Endothelial cell of umbilical vein (primary cell): Measurements from ENCODE around the gene LDB3. TPM values are rescaled to one million over a fixed set of nuclear protein-coding genes. Genes with fewer than 3 reads are reported as not detected.

ENCODE experiments used
- BruUV-seq: library from RNA; stranded (reverse); fragments of 400-500 nt; replicated peaks from 2 replicates; lab custom pipeline; 2021; lab: Mats Ljungman, UMichigan
- CTCF ChIA-PET: fragments of 300-600, 350-600 bp; sonication (Branson Sonifier 250); formaldehyde crosslinking; loops from one replicate; lab custom pipeline; 2021; ENCODE audit warnings: antibody characterized with exemption, inconsistent platforms; lab: Charles Lee
- POLR2A ChIA-PET: fragments of 300-600, 350-600 bp; sonication (Branson Sonifier 250); formaldehyde crosslinking; loops from one replicate; lab custom pipeline; 2021; ENCODE audit warnings: antibody characterized with exemption, inconsistent platforms; lab: Charles Lee
- DNase-seq: peaks from one replicate; pipeline ENCODE4 v3.0.0-alpha.2; 2011; ENCODE audit warnings: low read depth, low spot score
- FAIRE-seq: peaks from 2 replicates; lab custom pipeline; 2011; peaks lifted over from hg19 to GRCh38; lab: Jason Lieb, UNC
- H2AFZ ChIP-seq: 2 replicates; pipeline ENCODE4 v1.6.0; 2012; ENCODE audit warnings: low read depth, low read length, control low read depth, inconsistent platforms
- H3K27ac ChIP-seq: 2 replicates; pipeline ENCODE4 v1.5.1; 2011; ENCODE audit warnings: low read depth, mild to moderate bottlenecking, control low read depth, low read length, moderate library complexity; ENCODE audit not compliant: insufficient read depth
- H3K27me3 ChIP-seq, 2 experiments: 2 replicates each; pipeline versions ENCODE4 v1.6.0 to v1.6.1; 2011; ENCODE audit warnings: low read length in 2 of 2, mixed read lengths in 1 of 2; ENCODE audit not compliant: control insufficient read depth in 2 of 2, insufficient read depth in 2 of 2
- H3K36me3 ChIP-seq, 2 experiments: 2 replicates in 1 of 2; 3 replicates in 1 of 2; pipeline ENCODE4 v1.5.1; 2011; ENCODE audit warnings: low read length in 2 of 2, mild to moderate bottlenecking in 1 of 2, moderate library complexity in 1 of 2; ENCODE audit not compliant: control insufficient read depth in 2 of 2, insufficient read depth in 2 of 2; ENCODE audit errors: extremely low read depth in 1 of 2
- H3K4me1 ChIP-seq: 3 replicates; pipeline ENCODE4 v1.5.1; 2011; ENCODE audit warnings: mild to moderate bottlenecking, low read length; ENCODE audit not compliant: control insufficient read depth, insufficient read depth; ENCODE audit errors: extremely low read depth
- H3K4me2 ChIP-seq: 2 replicates; pipeline ENCODE4 v1.6.1; 2011; ENCODE audit warnings: low read length, control low read depth, mixed read lengths; ENCODE audit not compliant: insufficient read depth
- H3K4me3 ChIP-seq, 3 experiments: fragments of 200-600 bp in 1 of 3; sonication (generic), shearing (Covaris generic) in 1 of 3; replicated peaks in 1 of 3; 2 replicates each; pipeline ENCODE4 v1.5.1; 2011 to 2016; ENCODE audit warnings: control low read depth in 3 of 3, low read length in 3 of 3, mild to moderate bottlenecking in 2 of 3, inconsistent platforms in 1 of 3, low read depth in 1 of 3, moderate library complexity in 1 of 3; ENCODE audit not compliant: insufficient read depth in 1 of 3
- H3K79me2 ChIP-seq: 2 replicates; pipeline ENCODE4 v1.6.0; 2012; ENCODE audit warnings: low read length, inconsistent platforms; ENCODE audit not compliant: control insufficient read depth, insufficient read depth
- H3K9ac ChIP-seq: replicated peaks from 2 replicates; pipeline ENCODE3; 2011; ENCODE audit warnings: low read length, control low read depth; ENCODE audit not compliant: insufficient read depth; ENCODE audit errors: extremely low read depth
- H3K9me1 ChIP-seq: replicated peaks from 3 replicates; pipeline ENCODE4 v1.6.0; 2011; ENCODE audit warnings: mild to moderate bottlenecking, low read length; ENCODE audit not compliant: control insufficient read depth, insufficient read depth; ENCODE audit errors: extremely low read depth
- H3K9me3 ChIP-seq: replicated peaks from 2 replicates; pipeline ENCODE4 v1.5.1; 2012; ENCODE audit warnings: low read length, inconsistent platforms; ENCODE audit not compliant: control insufficient read depth, insufficient read depth
- H4K20me1 ChIP-seq: replicated peaks from 2 replicates; pipeline ENCODE3; 2011; ENCODE audit warnings: mild to moderate bottlenecking, low read length; ENCODE audit not compliant: control insufficient read depth, insufficient read depth; ENCODE audit errors: extremely low read depth
- EZH2 ChIP-seq: IDR thresholded peaks from 2 replicates; pipeline ENCODE4 v1.6.1; 2012; ENCODE audit warnings: borderline replicate concordance, low read depth, mild to moderate bottlenecking, moderate library complexity, low read length, inconsistent platforms; ENCODE audit not compliant: severe bottlenecking
- FOS ChIP-seq: IDR thresholded peaks from 2 replicates; pipeline ENCODE4 v1.6.1; 2011; ENCODE audit warnings: mild to moderate bottlenecking, low read length, moderate library complexity, borderline replicate concordance; ENCODE audit not compliant: insufficient read depth
- JUN ChIP-seq: IDR thresholded peaks from 2 replicates; pipeline ENCODE4 v1.6.1; 2011; ENCODE audit warnings: borderline replicate concordance, low read depth; ENCODE audit not compliant: insufficient read length, insufficient read depth
- MYC ChIP-seq: IDR thresholded peaks from one replicate; pipeline ENCODE4 v1.6.1; 2011; ENCODE audit warnings: mild to moderate bottlenecking, low read depth, low read length
- POLR2A ChIP-seq: IDR thresholded peaks from 2 replicates; pipeline ENCODE4 v1.6.1; 2012; ENCODE audit warnings: low read depth, mild to moderate bottlenecking, control low read depth, low read length
- dilution Hi-C: fragments of 300-500 bp; cut with MboI; formaldehyde crosslinking; loops from one replicate; pipeline ENCODE4 v1.15.0; 2019; ENCODE audit warnings: low sequenced_read_pairs; ENCODE audit not compliant: extremely low pct_ligation_motif_present
- intact Hi-C: fragments of 100-400 bp; cut with micrococcal nuclease; formaldehyde crosslinking; loops from one replicate; pipeline ENCODE4 v1.10.0; 2022
- polyA plus RNA-seq, 4 experiments: library from polyadenylated mRNA; depleted of rRNA in 3 of 4; stranded (reverse) in 3 of 4; unstranded in 1 of 4; fragments of >200 nt; gene quantifications; 2 replicates each; pipeline versions ENCODE4 v1.2.1 to v1.2.3, GENCODE V29; 2011 to 2012; ENCODE audit warnings: missing spikeins in 1 of 4
- total RNA-seq: library from RNA; stranded (reverse); gene quantifications from 2 replicates; pipeline ENCODE4 v1.2.3, GENCODE V29; 2021
- TF ChIP-seq, protein P1 (sequence below): IDR thresholded peaks from 2 replicates; pipeline ENCODE4 v1.6.1; 2011; ENCODE audit not compliant: insufficient read depth, insufficient read length

Gene LDB3
- total and polyA plus RNA-seq, 2 donors (not counting 3 experiments of a cell fraction or from before 2014, with no cell fraction given): not detected

DNA sequence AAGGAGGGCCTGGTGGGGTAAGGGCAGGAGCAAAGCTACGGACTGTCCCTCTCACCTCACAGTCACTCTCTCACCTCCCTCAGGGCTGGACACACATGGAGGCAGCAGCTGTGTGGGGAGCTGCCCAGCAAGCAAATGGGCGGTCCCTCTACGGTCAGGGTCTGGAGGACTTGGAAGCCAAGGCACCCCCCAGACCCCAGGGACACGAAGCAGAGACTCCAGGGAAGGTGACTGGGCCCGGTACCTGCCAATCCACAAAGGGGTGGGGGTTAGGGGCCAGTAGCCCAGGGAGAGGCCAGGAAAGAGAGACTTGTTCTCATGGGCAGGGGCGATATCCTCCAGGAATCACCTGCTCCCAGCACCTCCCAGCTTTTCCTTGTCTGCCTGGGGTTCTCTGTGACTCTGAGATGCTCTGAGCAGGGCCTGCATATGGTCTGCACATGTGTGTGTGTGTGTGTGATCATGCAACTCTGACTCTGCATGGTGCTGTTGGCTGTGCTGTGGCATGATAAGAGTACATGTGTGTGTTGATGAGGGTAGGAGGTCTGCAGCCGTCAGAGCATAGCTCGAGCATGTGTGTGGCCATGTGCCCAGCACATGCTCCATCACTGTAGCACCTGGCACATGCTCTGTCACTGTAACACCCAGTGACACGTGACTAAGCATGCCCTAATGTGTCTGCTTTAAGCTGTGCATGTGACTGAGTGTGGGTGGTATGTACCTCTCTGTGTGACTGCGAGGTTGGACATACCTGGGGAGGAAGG lies 4.6 kb upstream of the LDB3 start:
- H3K9me3 ChIP-seq: no peaks in the 10 kb centered on the region
- no peaks in the 10 kb centered on the region for H3K36me3 ChIP-seq
- FAIRE-seq: no peak
- H3K27me3 ChIP-seq: no peaks in the 10 kb centered on the region
- H3K9me1 ChIP-seq: no peaks in the 10 kb centered on the region
- DNase-seq: no peak
- TF ChIP-seq, protein P1, sequence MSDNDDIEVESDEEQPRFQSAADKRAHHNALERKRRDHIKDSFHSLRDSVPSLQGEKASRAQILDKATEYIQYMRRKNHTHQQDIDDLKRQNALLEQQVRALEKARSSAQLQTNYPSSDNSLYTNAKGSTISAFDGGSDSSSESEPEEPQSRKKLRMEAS: peak; percentile 56
- TF ChIP-seq FOS: no peak
- dilution Hi-C loops: no loop called here
- H3K9ac ChIP-seq: no peak overlapping the region
- POLR2A ChIA-PET: interaction anchor here (0.6 kb wide), 1 partner anchor 26 kb away, joined by 4 read pairs; no protein-coding TSS in a partner anchor
- intact Hi-C loops: no loop called here
- no peak overlapping the region for H3K27ac ChIP-seq
- H3K79me2 ChIP-seq: no peaks in the 10 kb centered on the region
- H3K4me2 ChIP-seq: no peak overlapping the region
- no peak overlapping the region for H3K4me3 ChIP-seq
- no peaks in the 10 kb centered on the region for H4K20me1 ChIP-seq
- BruUV-seq: no TSS peak
- no peaks in the 10 kb centered on the region for H3K4me1 ChIP-seq
- H2AFZ ChIP-seq: no peak overlapping the region
- CTCF ChIA-PET: interaction anchor here (0.6 to 1.2 kb wide), 2 partner anchors 21 to 127 kb away, joined by 3 read pairs; no protein-coding TSS in a partner anchor

DNA sequence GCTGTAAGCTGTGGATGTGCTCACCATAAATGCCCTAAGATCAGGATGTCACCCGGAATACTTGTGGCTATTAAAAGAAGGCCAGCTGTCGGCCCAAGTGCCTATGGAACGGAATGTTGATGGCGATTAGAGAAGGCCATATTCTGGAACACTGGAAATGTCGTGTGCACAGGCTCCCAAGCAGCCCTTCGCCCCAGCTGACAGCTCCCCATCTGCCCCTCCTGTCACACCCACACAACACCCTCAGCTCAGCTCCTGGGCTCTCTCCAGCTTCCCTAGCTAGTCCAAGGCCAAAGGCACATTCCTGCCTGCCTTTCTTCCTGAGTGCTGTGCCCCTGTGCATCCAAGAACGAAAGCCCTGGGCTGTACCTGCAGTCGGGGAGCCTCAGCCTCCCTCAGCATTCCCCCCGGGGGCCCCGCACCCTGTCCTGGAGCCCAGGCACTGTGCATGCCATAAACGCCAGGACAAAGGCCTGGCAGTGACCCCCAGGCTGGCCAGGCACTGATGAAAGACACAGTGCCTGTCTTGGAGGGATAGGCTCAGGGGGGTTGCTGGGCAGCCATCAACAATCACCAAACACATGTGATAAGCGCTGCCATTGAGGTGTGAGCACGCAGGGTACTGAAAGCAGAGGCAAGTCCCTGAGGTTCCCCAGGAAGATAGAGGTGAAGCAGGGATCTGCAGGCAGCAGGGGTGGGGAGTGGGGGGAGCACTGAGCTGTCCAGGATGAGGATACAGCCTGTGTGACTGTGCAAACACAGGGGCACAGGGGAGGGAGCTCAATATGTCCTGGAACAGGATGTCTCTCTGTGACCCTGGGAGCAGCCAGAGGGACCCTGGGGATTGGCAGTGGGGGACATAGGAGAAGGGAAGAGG lies 3.7 kb upstream of the LDB3 start:
- H3K9ac ChIP-seq: no peak overlapping the region
- FAIRE-seq (no peak), DNase-seq (no peak)
- no peaks in the 10 kb centered on the region for H4K20me1 ChIP-seq
- no peaks in the 10 kb centered on the region for H3K9me3 ChIP-seq
- BruUV-seq: no TSS peak
- H3K9me1 ChIP-seq: no peaks in the 10 kb centered on the region
- intact Hi-C loops: no loop called here
- H2AFZ ChIP-seq: no peak overlapping the region
- no peak overlapping the region for H3K4me3 ChIP-seq
- H3K4me2 ChIP-seq: no peak overlapping the region
- CTCF ChIA-PET: interaction anchor here (0.6 to 1.2 kb wide), 2 partner anchors 29 to 127 kb away, joined by 3 read pairs; no protein-coding TSS in a partner anchor
- H3K79me2 ChIP-seq: no peaks in the 10 kb centered on the region
- no peaks in the 10 kb centered on the region for H3K4me1 ChIP-seq
- no peaks in the 10 kb centered on the region for H3K27me3 ChIP-seq
- no peak overlapping the region for H3K27ac ChIP-seq
- POLR2A ChIA-PET: interaction anchor here (0.6 kb wide), 1 partner anchor 27 kb away, joined by 4 read pairs; no protein-coding TSS in a partner anchor
- dilution Hi-C loops: no loop called here
- H3K36me3 ChIP-seq: no peaks in the 10 kb centered on the region
- TF ChIP-seq MYC (no peak), EZH2 (no peak), POLR2A (no peak), JUN (no peak), FOS (no peak)
